HepG2 (cell line): ENCODE results near the gene SCAMP3. TPM values are rescaled to one million over a fixed set of nuclear protein-coding genes. Genes with fewer than 3 reads are reported as not detected.
A peak's percentile ranks its signal among the peaks of the same experiment; 100 is the strongest.

Experiments used
- BCL6 ChIP-seq: IDR thresholded peaks from 2 replicates; pipeline ENCODE4 v1.6.1; 2016; ENCODE audit warnings: missing genetic modification reagents, missing compliant biosample characterization
- ERF ChIP-seq: IDR thresholded peaks from 2 replicates; pipeline ENCODE4 v1.6.1; 2018; ENCODE audit warnings: missing biosample characterization, missing genetic modification reagents
- HDAC1 ChIP-seq: sonication (generic); formaldehyde crosslinking; IDR thresholded peaks from 2 replicates; pipeline ENCODE4 v1.5.1; 2020; ENCODE audit warnings: mild to moderate bottlenecking, missing genetic modification reagents
- HNRNPUL1 ChIP-seq: fragments of 200-400 bp; formaldehyde crosslinking; IDR thresholded peaks from 2 replicates; pipeline ENCODE4 v1.6.1; 2017; ENCODE audit warnings: low read depth, mild to moderate bottlenecking, low read length, moderate library complexity
- NBN ChIP-seq: fragments of 450-650 bp; conservative IDR thresholded peaks from 2 replicates; pipeline ENCODE4 v1.6.1; 2017
- NFRKB ChIP-seq: fragments of 450-650 bp; IDR thresholded peaks from 2 replicates; pipeline ENCODE4 v1.6.1; 2017
- RFXANK ChIP-seq: IDR thresholded peaks from 2 replicates; pipeline ENCODE4 v1.6.1; 2016
- SP4 ChIP-seq: sonication (generic); formaldehyde crosslinking; IDR thresholded peaks from 2 replicates; pipeline ENCODE4 v1.8.1; 2023; ENCODE audit warnings: mild to moderate bottlenecking, missing genetic modification reagents
- SRF ChIP-seq: IDR thresholded peaks from 2 replicates; pipeline ENCODE4 v1.6.1; 2011; ENCODE audit warnings: mild to moderate bottlenecking, low read depth, low read length, moderate library complexity
- STAG1 ChIP-seq: sonication (generic); formaldehyde crosslinking; IDR thresholded peaks from 2 replicates; pipeline ENCODE4 v1.4.0; 2020; ENCODE audit warnings: missing genetic modification reagents
- ZFP1 ChIP-seq: IDR thresholded peaks from 2 replicates; pipeline ENCODE4 v1.6.1; 2016
- ZFX ChIP-seq: sonication (generic); formaldehyde crosslinking; IDR thresholded peaks from 2 replicates; pipeline ENCODE4 v1.4.0; 2020; ENCODE audit warnings: mild to moderate bottlenecking, low read depth, missing genetic modification reagents, moderate library complexity
- ZFY ChIP-seq: sonication (generic); formaldehyde crosslinking; IDR thresholded peaks from 2 replicates; pipeline ENCODE4 v1.4.0; 2020; ENCODE audit warnings: missing genetic modification reagents
- ZNF17 ChIP-seq: sonication (generic); formaldehyde crosslinking; IDR thresholded peaks from 2 replicates; pipeline ENCODE4 v1.5.0; 2020; ENCODE audit warnings: mild to moderate bottlenecking, missing genetic modification reagents
- ZNF350 ChIP-seq: sonication (generic); formaldehyde crosslinking; IDR thresholded peaks from 2 replicates; pipeline ENCODE4 v1.4.0; 2020; ENCODE audit warnings: mild to moderate bottlenecking, low read depth, missing genetic modification reagents, borderline replicate concordance
- ZNF383 ChIP-seq: sonication (generic); formaldehyde crosslinking; IDR thresholded peaks from 2 replicates; pipeline ENCODE4 v1.4.0; 2020; ENCODE audit warnings: missing genetic modification reagents, mild to moderate bottlenecking, borderline replicate concordance
- ZNF713 ChIP-seq: sonication (generic); formaldehyde crosslinking; IDR thresholded peaks from 2 replicates; pipeline ENCODE4 v1.4.0; 2020; ENCODE audit warnings: mild to moderate bottlenecking, missing genetic modification reagents
- ZNF75D ChIP-seq: sonication (generic); formaldehyde crosslinking; IDR thresholded peaks from 2 replicates; pipeline ENCODE4 v1.8.1; 2023; ENCODE audit warnings: missing genetic modification reagents, mild to moderate bottlenecking, borderline replicate concordance
- ZSCAN31 ChIP-seq: sonication (generic); formaldehyde crosslinking; IDR thresholded peaks from 2 replicates; pipeline ENCODE4 v1.5.0; 2020; ENCODE audit warnings: low read depth, mild to moderate bottlenecking, missing genetic modification reagents
- polyA plus RNA-seq, 8 experiments: library from polyadenylated mRNA; depleted of rRNA in 3 of 8; stranded (reverse) in 7 of 8; unstranded in 1 of 8; fragments of >200 nt; fragmentation: Illumina TruSeq in 4 of 8; extraction: Trizol in 4 of 8; gene quantifications; 2 replicates each; pipeline versions ENCODE4 v1.2.1 to v1.2.3, GENCODE V29; 2011 to 2016; ENCODE audit warnings: low read depth in 4 of 8, missing spikeins in 1 of 8, mixed read lengths in 1 of 8; ENCODE audit not compliant: insufficient read depth in 1 of 8
- total RNA-seq, 5 experiments: library from RNA; depleted of rRNA; stranded (reverse); fragments of >200 nt; fragmentation: Illumina TruSeq; extraction: Trizol; gene quantifications; 2 replicates each; pipeline ENCODE4 v1.2.3, GENCODE V29; 2016; ENCODE audit warnings: low read depth in 1 of 5
- TF ChIP-seq, protein P1 (sequence below): sonication (generic); formaldehyde crosslinking; IDR thresholded peaks from 2 replicates; pipeline ENCODE4 v1.4.0; 2020; ENCODE audit warnings: mild to moderate bottlenecking, missing genetic modification reagents
- TF ChIP-seq, protein P2 (sequence below): sonication (generic); formaldehyde crosslinking; IDR thresholded peaks from 2 replicates; pipeline ENCODE4 v1.9.0; 2022; ENCODE audit warnings: missing genetic modification reagents, mild to moderate bottlenecking, borderline replicate concordance
- TF ChIP-seq, protein P3 (sequence below): IDR thresholded peaks from 2 replicates; pipeline ENCODE4 v1.6.1; 2016; ENCODE audit warnings: missing compliant biosample characterization, missing genetic modification reagents, borderline replicate concordance
- TF ChIP-seq, protein P4 (sequence below): sonication (generic); formaldehyde crosslinking; IDR thresholded peaks from 2 replicates; pipeline ENCODE4 v1.4.0; 2020; ENCODE audit warnings: mild to moderate bottlenecking, missing genetic modification reagents

SCAMP3 gene
- total and polyA plus RNA-seq, 2 of the 13 experiments (the other 11 are each of a cell fraction or from before 2014, with no cell fraction given) = 46.8 to 83.3 TPM

DNA sequence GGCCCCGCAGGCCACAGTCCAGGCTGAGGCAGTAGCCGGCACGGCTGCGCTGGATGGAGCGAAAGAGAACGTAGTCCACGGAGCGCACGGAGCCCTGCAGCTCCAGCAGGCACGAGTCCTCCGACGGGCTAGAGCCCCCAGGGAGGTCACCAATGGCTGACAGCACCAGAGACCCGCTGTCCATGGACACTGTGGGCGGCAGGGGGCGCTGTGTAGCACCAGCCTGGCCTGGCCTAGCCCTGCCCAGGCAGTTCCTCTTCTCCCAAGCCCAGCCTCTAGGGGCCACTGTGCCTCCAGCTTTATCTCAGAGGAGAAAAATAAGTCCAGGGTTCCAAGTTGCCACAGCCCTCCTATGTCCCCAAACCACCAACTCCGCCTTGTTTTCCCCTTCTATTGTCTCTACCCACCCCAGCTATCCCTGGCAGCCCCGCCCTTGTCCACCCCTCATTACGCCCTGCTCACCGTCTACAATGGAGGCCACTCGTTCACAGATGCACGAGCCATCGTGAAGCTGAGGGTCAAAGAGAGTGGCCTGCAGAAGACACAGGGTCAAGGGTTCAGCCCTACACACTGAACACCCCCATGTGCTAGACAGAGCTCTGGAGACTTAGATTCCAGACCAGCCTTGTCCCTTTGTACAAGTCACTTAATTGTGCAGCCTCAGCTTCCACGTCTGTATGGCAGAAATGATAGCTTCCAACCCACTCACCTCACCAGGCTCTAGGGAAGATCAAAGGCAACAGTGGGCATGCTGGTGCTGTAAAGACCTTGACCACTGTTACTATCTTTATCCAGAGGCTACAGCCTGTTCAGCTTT lies 11.3 kb downstream of the SCAMP3 start (continued):
- TF ChIP-seq, protein P1, sequence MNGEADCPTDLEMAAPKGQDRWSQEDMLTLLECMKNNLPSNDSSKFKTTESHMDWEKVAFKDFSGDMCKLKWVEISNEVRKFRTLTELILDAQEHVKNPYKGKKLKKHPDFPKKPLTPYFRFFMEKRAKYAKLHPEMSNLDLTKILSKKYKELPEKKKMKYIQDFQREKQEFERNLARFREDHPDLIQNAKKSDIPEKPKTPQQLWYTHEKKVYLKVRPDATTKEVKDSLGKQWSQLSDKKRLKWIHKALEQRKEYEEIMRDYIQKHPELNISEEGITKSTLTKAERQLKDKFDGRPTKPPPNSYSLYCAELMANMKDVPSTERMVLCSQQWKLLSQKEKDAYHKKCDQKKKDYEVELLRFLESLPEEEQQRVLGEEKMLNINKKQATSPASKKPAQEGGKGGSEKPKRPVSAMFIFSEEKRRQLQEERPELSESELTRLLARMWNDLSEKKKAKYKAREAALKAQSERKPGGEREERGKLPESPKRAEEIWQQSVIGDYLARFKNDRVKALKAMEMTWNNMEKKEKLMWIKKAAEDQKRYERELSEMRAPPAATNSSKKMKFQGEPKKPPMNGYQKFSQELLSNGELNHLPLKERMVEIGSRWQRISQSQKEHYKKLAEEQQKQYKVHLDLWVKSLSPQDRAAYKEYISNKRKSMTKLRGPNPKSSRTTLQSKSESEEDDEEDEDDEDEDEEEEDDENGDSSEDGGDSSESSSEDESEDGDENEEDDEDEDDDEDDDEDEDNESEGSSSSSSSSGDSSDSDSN (CRISPR knock-in tag) = peak; percentile 29; the same call in 1 of the 2 replicates
- TF ChIP-seq BCL6 (CRISPR knock-in tag) (peak; percentile 65), SP4 (CRISPR knock-in tag) (peak; percentile 68), ERF (CRISPR knock-in tag) (peak; percentile 85), ZFY (CRISPR knock-in tag) (peak; percentile 63), RFXANK (CRISPR knock-in tag) (no peak), NFRKB (no peak), STAG1 (CRISPR knock-in tag) (peak; percentile 98), ZNF75D (no peak), NBN (no peak), ZFX (CRISPR knock-in tag) (peak; percentile 74; the same call in 1 of the 2 replicates), ZNF17 (no peak), ZSCAN31 (CRISPR knock-in tag) (peak; percentile 63), ZFP1 (no peak), ZNF383 (CRISPR knock-in tag) (no peak), HNRNPUL1 (no peak), HDAC1 (CRISPR knock-in tag) (peak; percentile 64), ZNF713 (CRISPR knock-in tag) (no peak), SRF (no peak), ZNF350 (CRISPR knock-in tag) (peak; percentile 67; the same call in 1 of the 2 replicates)
- TF ChIP-seq, protein P2, sequence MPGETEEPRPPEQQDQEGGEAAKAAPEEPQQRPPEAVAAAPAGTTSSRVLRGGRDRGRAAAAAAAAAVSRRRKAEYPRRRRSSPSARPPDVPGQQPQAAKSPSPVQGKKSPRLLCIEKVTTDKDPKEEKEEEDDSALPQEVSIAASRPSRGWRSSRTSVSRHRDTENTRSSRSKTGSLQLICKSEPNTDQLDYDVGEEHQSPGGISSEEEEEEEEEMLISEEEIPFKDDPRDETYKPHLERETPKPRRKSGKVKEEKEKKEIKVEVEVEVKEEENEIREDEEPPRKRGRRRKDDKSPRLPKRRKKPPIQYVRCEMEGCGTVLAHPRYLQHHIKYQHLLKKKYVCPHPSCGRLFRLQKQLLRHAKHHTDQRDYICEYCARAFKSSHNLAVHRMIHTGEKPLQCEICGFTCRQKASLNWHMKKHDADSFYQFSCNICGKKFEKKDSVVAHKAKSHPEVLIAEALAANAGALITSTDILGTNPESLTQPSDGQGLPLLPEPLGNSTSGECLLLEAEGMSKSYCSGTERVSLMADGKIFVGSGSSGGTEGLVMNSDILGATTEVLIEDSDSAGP = peak; percentile 88
- TF ChIP-seq, protein P3, sequence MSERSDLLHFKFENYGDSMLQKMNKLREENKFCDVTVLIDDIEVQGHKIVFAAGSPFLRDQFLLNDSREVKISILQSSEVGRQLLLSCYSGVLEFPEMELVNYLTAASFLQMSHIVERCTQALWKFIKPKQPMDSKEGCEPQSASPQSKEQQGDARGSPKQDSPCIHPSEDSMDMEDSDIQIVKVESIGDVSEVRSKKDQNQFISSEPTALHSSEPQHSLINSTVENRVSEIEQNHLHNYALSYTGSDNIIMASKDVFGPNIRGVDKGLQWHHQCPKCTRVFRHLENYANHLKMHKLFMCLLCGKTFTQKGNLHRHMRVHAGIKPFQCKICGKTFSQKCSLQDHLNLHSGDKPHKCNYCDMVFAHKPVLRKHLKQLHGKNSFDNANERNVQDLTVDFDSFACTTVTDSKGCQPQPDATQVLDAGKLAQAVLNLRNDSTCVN (CRISPR knock-in tag) = peak; percentile 18; the same call in 1 of the 2 replicates
- TF ChIP-seq, protein P4, sequence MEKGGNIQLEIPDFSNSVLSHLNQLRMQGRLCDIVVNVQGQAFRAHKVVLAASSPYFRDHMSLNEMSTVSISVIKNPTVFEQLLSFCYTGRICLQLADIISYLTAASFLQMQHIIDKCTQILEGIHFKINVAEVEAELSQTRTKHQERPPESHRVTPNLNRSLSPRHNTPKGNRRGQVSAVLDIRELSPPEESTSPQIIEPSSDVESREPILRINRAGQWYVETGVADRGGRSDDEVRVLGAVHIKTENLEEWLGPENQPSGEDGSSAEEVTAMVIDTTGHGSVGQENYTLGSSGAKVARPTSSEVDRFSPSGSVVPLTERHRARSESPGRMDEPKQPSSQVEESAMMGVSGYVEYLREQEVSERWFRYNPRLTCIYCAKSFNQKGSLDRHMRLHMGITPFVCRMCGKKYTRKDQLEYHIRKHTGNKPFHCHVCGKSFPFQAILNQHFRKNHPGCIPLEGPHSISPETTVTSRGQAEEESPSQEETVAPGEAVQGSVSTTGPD (CRISPR knock-in tag) = 0 out of 2 replicates have a peak, but pooled peaks have one; percentile 36
